ENCODE results near the gene GNAT3.

Gene GNAT3

DNA sequence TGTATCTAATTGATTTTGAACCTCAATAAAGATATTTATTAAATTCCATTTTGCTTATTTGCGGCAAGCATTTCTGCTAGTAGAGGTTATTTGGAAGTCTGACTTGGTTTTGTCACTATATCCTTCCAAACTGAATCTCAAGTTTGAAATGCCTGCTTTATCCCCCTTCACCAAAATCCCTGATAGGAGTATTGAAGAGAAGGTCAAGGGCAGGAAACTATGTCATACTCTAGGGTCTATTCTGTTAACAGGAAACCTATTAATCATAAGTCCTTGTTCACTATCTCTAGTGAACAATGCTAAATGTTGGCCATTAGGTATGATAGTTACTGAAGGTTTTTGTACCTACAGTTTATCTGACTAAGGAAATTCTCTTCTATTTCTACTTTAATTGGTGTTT lies 11.5 kb downstream of the GNAT3 start:
- no peak for DNase-seq (ENCODE audit: low read depth in 2 of 2)

DNA sequence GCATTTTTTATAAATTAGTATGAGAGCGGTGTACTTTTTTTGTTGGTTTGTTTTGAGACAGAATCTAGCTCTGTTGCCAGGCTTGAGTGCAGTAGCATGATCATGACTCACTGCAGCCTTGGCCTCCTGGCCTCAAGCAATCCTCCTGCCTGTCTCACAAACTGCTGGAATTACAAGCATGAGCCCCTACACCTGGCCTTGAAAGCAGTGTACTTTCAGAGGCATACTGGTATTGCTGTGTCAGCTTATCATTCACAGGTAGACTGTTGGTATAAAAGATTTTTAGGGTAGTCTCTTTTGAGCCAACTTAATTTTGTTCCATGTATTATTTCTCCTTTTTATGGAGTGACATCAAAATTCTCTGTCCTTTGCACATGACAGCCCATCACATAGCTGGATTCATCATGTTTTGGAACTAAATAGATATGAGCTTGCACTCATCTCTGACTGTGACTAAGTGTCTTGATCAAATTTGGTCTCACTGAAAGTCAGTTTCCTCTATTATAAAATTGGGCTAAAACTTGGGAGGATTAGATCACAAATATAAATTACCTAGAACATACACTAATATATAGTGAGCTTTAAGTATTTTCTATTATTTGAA lies 12.4 kb downstream of the GNAT3 start:
- DNase-seq (ENCODE audit: low read depth in 2 of 2): no peak

DNA sequence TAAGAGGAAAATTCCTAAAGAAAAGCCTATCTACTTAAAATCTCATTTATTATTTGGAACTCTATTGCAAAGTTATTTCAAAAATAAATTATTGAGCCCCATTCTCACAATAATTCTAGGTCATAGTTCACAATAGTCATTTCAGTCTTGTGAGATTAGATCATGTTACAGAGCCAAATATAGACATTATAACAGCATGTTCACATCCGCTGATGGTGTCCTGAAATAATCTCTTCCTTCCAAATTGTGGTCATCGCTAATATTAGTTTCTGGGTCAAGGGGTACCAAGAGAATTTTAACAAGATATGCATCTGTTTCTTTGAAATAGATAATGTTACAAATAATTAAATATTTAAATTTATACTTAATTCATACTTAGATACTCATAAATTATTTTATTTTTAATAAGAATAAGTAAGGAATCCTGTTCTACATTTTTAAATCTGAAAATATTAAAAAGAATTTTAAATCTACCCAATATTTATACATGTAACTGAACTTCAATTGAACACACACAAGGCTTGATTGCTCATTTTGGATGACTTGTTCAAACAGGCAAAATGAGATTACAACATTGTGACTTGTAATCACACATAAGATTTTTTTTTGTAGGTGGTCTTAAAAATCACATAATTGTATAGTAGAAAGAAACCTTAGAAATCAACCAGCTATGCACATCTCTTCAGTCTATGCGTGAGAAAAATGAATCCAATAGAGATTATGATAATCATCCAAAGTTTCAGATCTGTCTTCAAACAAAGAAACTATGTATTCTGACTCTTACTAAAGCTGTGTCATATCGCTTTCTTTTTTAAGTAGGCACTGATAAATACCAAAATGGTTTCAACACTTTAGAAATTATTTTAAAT lies 13.1 kb downstream of the GNAT3 start:
- DNase-seq (ENCODE audit: low read depth in 2 of 2): no peak

DNA sequence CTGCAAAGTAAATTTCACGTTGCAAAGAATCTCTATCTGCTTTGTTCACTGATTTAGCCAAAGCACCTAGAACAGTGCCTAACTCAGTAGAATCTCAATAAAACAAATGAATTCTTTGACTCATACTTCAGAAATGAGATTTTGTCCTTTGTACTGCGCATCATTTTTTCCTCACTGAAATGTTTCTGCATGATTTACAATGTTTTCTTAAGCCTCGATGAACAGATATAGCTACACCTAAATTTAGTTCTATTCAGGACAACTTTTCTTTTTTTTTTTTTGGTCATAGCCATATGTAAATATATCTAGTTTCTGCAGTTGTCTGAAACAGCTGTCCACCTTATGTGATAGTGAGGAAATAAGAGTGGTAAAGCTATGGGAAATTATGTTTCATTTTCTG lies 15.3 kb downstream of the GNAT3 start:
- no peak for DNase-seq (ENCODE audit: low read depth in 2 of 2)

DNA sequence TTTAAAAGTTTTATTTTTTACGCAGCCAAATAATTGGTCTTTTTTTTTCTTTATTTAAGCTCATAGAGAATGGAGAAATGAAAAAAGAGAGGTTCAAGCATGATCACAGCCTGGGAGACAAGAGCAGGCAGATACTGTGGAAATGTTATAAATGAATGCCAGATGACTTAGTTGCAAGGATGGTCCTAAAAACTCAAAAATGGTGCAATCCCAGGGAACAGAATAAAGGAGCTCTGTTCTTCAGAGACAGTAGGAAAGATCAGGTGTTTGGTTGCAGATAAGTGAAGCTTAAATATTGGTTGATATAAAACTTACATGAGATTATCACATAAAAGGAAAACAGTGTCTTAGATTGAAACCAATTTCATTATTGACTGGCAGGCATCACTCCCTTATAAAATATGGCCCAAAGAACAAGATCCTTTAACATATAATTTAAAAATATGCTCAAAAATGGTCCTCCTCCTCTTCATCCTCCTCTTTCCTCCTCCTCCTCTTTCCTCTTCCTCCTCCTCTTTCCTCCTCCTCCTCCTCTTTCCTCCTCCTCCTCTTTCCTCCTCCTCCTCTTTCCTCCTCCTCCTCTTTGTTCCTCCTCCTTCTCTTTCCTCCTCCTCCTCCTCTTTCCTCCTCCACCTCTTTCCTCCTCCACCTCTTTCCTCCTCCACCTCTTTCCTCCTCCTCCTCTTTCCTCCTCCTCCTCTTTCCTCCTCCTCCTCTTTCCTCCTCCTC lies 18.6 kb downstream of the GNAT3 start:
- DNase-seq (ENCODE audit: low read depth in 2 of 2): no peak

DNA sequence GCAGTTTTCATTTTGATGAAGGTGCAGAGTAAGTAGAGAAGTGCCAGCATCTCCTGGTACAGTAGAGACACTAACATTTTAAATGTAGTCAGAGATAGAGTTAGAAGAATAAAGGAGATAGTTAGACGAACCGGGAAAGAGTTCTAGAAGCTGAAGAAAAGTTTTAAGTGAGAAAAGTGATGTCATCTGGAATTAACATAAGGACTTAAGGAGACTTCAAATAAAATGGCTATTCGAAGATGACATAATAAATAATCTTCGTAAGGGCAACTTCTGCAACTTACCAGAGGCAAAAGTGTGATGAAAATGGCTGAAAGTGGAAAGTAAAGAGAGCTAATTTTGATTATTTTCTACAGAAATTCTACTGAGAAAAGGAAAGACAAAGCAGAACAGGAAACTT lies 20.4 kb downstream of the GNAT3 start:
- DNase-seq (ENCODE audit: low read depth in 2 of 2): no peak

DNA sequence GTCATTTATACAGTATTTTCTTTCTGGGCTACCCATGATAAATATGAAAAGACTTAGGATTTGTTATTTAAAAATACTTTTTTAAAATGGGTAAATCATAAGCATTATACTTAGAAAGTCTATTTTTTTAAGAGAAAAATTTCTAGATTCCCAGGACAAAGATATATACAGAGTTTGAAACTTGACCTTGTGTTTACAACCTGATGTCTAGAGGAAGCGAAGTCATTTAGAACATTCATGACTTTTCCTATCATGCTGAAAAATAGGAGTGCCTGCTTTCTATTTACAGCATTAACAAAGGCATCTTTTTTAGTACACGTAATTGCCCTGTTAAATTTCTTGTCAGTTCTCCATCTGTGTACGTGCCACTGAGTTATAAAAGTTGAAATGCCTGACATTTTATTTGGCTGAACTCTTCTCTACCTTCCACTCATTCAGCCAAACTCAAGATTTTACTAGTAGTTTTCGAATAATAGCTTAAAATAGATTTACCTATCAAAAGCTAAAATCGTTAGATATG lies 23.0 kb downstream of the GNAT3 start:
- no peak for DNase-seq (ENCODE audit: low read depth in 2 of 2)

DNA sequence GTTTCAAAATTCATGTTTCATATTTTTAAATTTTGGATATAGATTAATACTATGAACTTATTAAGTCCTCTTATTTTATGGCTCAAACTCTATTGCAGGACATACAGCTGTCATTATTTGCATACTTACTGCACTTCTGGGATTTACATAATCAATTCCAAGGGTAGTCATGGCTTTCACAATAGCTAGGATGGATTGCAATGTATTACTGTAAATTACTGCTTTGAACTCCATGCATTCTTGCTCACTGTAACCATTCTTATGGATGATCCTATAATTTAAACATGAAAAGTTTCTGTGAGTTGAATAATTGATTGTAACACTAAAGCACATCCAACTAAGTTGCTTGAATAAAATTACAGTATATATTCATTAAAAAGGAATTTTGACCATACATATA lies 23.5 kb downstream of the GNAT3 start:
- DNase-seq (ENCODE audit: low read depth in 2 of 2): no peak

DNA sequence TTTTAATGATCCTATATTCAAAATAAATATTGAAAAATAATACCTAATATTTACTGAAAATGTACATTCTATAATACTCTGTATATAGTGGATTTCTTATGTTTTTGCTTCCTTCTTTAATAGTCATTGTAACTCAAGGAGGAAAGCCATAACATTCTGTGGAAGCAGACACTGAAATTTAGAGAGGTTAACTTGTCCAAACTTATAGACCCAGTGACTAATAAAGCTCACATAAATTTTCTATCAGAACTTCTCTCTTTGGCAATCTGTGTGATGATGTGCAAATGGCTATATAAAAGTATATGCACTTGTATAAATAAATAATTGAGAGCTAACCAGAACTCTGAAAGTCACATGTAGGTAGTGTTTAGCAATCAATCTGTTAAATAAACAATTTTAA lies 26.1 kb downstream of the GNAT3 start:
- no peak for DNase-seq (ENCODE audit: low read depth in 2 of 2)

DNA sequence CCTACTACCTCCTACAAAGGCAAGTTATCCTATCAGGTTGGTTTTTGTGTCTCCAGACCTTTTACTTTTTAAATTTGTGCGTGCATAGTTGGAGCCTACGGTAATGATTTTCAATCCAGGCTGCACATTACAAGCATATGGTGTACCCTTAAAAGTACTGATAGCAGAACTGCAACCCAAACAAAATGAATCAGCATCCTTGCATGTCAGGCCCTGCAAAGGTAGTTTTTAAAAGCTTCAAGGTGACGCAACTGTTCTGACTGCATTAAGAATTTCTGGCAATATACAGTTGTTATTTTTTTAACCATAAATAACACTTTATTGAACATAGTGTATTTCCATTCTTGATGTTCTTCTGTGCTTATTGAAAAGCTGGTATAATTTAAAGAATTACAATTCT lies 28.9 kb downstream of the GNAT3 start:
- no peak for DNase-seq (ENCODE audit: low read depth in 2 of 2)

DNA sequence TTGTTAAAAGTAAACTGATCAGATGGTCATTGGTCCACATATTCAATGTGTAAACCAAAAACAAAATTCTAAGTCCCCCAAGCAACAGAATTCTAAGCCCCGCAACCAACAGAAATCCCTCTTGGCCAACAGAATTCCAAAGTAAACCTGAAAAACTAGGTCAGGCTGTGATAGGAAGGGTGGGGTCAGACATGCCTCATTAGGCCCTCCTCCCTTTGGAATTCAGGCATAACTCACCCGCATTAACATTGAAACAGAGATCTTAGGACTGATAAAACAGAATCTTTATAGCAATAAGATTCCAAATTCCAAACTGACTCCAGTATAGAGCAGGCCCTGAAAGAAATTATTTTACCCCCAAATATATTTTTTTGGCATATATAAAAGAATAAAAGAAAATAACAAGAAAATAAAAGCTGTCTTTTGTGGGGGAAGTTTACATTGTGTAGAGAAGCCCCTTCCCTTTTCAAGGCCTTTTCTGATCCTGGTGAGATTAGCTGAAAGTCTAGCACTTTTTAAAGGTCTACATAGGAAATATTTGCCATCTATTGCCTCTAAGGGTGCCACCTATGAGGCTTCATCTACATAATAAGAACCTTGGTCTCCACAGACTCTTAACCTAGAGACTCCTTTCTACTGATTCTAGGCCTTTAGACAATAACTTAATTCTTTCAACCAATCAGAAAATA lies 30.5 kb downstream of the GNAT3 start:
- no peak for DNase-seq (ENCODE audit: low read depth in 2 of 2)

DNA sequence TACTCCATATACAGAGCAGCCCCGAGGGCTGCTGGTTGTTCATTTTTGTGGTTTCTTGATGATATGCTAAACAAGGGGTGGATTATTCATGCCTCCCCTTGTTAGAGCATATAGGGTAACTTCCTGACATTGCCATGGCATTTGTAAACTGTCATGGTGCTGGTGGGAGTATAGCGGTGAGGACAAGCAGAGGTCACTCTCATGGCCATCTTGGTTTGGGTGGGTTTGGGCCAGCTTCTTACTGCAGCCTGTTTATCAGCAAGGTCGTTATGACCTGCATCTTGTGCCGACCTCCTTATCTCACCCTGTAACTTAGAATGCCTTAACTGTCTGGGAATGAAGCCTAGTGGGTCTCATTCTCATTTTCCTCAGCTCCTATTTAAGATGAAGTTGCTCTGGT lies 31.3 kb downstream of the GNAT3 start:
- DNase-seq (ENCODE audit: low read depth in 2 of 2): no peak

DNA sequence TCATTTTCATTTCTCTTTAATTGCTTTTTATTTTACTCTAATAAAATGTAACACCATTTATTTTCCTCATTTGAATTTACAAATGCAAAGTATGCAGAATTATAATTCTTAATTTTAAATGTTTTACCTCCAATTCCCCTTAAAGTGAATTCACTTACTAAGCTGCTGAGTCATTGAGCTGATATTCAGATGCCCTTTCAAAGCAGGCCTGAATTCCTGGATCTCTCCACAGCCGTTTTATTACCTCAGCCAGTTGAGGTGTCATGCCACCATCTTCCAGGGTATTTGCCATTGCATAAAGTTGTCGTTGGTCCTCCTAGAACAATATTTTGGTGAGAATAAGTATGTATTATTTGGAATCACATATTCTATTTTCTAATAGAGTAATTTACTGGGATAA lies 33.2 kb downstream of the GNAT3 start:
- no peak for DNase-seq (ENCODE audit: low read depth in 2 of 2)

DNA sequence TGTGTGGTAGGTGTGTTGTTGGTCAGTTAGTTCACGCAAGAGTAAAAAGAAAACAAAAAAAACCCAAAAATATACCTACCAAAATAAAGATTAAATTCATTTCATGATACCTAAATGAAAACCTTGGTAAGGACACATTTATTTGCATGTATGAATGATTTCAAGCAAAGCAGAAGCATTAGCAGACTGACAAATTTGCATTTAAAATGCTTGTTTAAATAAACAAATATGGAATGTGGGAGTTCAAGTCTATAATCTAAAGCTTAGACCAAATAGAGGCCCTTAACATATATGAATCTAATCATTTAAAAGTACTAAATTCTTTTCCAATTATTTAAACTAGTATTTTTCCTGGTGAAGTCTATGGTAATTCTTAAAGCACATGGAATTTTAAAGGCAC lies 35.8 kb downstream of the GNAT3 start:
- no peak for DNase-seq (ENCODE audit: low read depth in 2 of 2)

DNA sequence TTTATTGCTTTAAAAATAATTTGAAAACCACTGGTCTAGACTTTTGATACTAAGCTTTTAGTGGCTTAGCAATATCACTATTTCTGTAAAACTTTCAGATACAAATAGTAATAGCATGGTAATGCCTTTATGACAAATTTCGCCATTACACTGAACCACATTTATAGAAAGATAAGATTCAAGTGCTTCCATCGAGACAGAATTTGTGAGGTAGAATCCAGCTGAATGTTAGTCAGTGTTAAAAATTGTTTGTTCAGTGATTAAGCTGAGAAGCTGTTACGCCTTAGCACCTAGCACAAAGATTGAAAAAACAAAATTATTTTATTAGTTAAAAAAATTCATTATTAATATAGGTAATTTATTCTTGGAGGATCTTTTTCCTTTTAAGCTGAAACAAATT lies 36.5 kb downstream of the GNAT3 start:
- no peak for DNase-seq (ENCODE audit: low read depth in 2 of 2)

DNA sequence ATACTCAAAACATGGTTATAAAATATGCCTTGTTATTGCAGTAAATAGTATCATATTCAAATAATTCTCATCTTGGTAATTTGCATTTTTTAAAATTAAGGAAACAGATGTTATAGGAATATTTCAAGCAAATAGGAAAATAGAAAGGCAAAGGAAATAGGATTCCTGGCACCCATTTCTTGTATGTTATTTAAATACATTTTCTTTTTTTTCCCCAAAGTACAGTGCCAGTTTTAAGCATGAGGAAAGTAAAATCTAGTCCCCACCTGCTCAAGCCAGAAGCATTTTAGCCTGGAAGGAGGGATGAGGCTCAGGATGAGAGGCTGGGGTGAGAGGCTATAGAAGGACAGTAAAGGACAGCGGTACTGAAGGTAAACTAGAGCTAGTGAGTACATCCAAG lies 38.1 kb downstream of the GNAT3 start:
- no peak for DNase-seq (ENCODE audit: low read depth in 2 of 2)

DNA sequence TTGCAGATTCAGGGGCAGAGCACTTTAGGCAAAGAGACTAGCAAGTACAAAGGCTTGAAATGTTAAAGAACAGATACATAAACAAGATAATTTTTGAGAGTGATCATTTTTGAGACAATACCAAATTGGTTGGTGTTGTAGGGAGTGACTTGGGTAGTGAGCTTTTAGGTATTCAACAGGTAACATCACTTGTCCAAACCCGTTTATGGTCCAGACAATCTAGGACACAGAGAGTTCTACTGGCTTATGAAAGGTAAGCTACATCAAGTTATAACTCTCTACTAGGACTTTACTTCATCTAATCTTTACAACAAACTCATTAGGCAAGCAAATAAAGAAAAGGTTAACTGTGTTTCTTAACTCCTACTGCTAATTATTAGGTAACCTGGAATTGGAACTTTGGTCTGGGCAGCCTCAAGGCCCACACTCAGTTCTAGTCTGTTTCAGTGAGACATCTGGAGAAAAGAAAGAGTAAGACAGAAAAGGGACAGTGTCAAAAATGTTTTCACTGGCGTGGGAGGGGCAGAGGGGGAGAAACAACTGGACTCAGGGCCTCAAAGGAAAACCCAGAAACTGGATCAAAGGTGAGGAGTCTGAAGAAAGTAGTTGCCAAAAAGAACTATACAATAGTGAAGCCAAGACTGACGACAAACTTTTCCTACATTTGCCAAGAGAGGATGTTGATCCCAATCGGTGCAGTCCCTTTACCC lies 39.2 kb downstream of the GNAT3 start:
- no peak for DNase-seq (ENCODE audit: low read depth in 2 of 2)

DNA sequence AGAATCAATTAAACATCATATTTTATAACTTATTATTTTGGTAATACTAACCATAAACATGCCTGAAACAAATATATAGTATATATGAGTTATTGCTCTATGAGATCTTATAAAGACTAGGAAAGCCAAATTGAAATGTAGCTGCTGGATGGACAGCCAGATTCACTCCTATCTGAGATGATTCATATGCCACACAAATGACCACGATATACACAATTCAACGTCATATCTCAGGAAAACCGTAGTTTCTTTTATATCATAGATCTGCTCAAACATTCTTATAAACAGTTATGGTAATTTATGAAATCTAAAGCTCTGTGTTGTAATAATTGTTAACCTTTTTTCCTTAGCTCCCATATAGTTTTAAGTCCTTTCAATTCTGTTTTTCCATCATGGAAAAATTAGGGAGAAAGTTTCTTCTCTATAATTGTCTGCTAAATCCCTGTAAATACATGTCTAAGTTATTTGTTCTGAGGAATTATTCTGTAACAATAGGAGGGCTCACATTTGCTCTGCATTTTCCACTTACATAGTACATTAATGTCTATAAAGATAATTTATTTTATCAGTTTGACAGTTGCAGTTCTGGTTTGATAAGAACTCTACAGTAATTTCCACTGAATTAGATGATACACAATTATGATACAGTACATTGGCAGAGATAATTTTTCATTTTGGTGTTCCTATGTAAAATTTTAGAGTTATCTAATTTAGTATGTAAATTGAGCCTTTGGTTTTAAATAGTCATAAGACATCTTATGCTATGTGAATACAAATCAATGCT lies 42.7 kb downstream of the GNAT3 start:
- no peak for DNase-seq (ENCODE audit: low read depth in 2 of 2)

DNA sequence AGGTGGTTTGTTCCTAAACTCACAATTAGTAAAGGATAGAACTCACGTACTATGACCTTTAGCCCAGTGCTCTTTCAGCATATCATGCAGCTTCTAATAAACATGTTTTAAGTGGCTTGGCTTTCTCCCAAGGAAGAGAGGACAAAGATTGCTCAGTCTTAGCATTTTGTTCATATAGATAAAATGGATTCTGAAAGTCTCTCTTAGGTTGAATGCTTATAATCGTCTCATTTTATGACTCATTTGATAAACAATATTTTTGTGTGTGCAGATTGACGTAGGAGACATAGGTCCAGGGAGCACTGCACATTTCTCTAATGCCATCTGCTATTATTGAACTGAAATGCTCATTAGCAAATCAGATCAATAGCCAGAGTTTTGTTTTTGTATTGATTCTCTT lies 44.8 kb downstream of the GNAT3 start:
- DNase-seq (ENCODE audit: low read depth in 2 of 2): no peak

DNA sequence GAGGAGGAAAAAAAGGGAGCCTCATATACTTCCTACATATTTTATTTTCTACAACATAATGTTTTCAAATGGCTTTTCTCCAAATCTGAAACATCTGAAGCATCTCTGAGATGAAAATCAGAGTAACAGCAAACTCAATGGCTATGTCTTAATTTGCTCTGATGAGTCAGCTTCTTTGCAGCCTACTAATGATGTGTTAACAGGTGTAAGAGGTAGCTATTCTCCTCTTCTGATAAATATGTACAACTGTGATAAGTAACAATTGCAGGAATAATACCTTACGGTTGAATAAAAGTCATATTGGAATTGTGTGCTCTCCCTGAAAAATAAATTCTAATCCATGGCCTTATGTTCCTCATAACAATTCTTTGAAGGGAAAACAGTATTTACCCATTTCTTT lies 45.2 kb downstream of the GNAT3 start:
- no peak for DNase-seq (ENCODE audit: low read depth in 2 of 2)

DNA sequence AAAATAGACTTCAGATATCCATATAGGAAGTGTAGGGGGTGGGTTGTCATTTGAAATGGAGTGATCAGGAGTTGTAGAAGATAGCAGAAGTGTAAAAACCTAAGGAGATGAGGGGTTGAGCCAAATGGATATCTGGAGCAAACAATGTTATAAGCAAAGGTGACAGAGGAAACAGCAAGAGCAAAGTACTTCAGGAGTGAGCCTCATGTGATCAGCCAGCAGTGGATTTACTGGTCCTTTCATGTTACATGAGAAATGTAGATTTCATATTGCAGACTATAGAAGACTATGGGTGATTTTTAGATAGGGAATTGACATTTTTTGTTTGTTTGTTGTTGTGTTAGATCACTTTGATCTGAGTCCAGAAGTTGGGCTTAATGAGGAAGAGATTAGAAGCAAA lies 47.7 kb downstream of the GNAT3 start:
- no peak for DNase-seq (ENCODE audit: low read depth in 2 of 2)

Data from stimulated activated CD4-positive, alpha-beta T cell treated with anti-CD3 and anti-CD28 coated beads, Interleukin-12 subunit alpha, Interleukin-12 subunit beta, amount 100 ng/mL, for 24 hours (primary cell).